ENCODE measurements around the gene RHBDF1. TPM values are rescaled to one million over a fixed set of nuclear protein-coding genes. Genes with fewer than 3 reads are reported as not detected.

Gene RHBDF1
- total and polyA plus RNA-seq, 10 of the 15 experiments (the other 5 are each of a cell fraction or from before 2014, with no cell fraction given) = 0.04 to 0.85 (median 0.36) TPM; not detected in 3

DNA sequence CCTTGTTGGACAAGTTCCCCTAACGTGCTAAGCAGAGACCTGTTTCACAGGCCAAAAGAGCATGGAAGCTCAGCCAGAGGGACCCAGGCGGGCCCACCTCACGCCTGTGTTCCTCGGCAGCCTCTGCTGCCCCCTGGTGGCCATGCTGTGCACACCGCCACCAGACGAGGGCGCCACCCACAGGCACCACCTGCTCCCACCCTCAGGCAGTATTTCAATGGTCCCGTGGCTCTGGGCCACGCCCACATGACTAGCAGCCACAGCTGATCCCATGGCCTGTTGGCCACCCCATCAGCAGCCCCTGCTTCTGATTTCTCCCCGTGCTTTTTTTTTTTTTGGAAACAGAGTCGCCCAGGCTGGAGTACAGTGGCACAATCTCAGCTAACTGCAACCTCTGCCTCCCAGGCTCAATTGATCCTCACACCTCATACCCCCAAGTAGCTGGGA is 24.5 kb upstream of the RHBDF1 start (continued):
- TF ChIP-seq CHD2 (IDR thresholded peaks at IDR 0.05; ENCODE audit: borderline replicate concordance, low read depth, low read length) (peak; percentile 57; the same call in 1 of the 2 replicates), MTA3 (IDR thresholded peaks at IDR 0.05; ENCODE audit: borderline replicate concordance, low read length) (no peak)

DNA sequence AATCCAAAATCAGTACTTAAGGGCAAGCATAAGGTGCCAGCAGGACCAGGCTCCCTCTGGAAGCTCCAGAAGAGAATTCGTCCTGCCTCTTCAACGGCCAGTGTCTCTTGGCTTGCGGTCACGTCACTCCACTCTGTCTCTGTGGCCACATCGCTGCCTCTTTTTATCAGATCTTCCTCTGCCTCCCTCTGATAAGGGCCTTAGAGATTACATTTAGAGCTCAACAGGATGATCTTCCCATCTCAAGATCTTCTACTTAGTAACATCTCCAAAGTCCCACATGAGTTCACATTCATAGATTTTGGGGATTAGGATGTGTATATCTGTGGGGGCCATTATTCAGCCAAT is 22.5 kb upstream of the RHBDF1 start:
- ATAC-seq = no peak
- H3K9me3 ChIP-seq (replicated peaks; ENCODE audit: control insufficient read depth, insufficient read depth, low read length) = no peaks in the 10 kb centered on the region
- RAD21 ChIA-PET (ENCODE audit: unreplicated experiment) = interaction anchor here (6.5 kb wide), 1 partner anchor 30 kb away, joined by 132 read pairs; no protein-coding TSS in a partner anchor
- H3K4me3 ChIP-seq = no peak overlapping the region
- SMC1A ChIA-PET (ENCODE audit: uncharacterized antibody, unreplicated experiment) = interaction anchor here (0.7 to 5.7 kb wide), 4 partner anchors 10 to 88 kb away, joined by 3 to 77 read pairs (median 5); no protein-coding TSS in a partner anchor
- 98% methylated on average over 5 of the region's 5 CpGs for WGBS (ENCODE audit: insufficient coverage, insufficient replicate concordance, low lambda C conversion rate, missing lambda C conversion rate)
- H3K27me3 ChIP-seq (replicated peaks in 1 of 2; ENCODE audit: control insufficient read depth in 2 of 2, insufficient read depth in 2 of 2, low read length in 1 of 2) = no peaks in the 10 kb centered on the region
- CTCF ChIA-PET = interaction anchor here (1.1 to 7.9 kb wide), 7 partner anchors 10 to 267 kb away, joined by 5 to 319 read pairs (median 27); partner anchors contain the start of genes MPG and RHBDF1
- no peaks in the 10 kb centered on the region for H3K4me1 ChIP-seq (ENCODE audit: control insufficient read depth, insufficient read depth, low read length)
- BruUV-seq (replicated peaks) = no TSS peak
- TF ChIP-seq RAD51 (IDR thresholded peaks at IDR 0.05) = no peak
- no peak for TF ChIP-seq IKZF1 (conservative IDR thresholded peaks at IDR 0.05)
- TF ChIP-seq NFXL1 (IDR thresholded peaks at IDR 0.05; ENCODE audit: borderline replicate concordance) = no peak
- no peak for TF ChIP-seq MYC (IDR thresholded peaks at IDR 0.05; ENCODE audit: insufficient read depth, insufficient read length, insufficient replicate concordance, low read length, severe bottlenecking)
- TF ChIP-seq KAT2A (conservative IDR thresholded peaks at IDR 0.05; ENCODE audit: control insufficient read depth, low read depth, low read length) = no peak
- TF ChIP-seq, protein P1, sequence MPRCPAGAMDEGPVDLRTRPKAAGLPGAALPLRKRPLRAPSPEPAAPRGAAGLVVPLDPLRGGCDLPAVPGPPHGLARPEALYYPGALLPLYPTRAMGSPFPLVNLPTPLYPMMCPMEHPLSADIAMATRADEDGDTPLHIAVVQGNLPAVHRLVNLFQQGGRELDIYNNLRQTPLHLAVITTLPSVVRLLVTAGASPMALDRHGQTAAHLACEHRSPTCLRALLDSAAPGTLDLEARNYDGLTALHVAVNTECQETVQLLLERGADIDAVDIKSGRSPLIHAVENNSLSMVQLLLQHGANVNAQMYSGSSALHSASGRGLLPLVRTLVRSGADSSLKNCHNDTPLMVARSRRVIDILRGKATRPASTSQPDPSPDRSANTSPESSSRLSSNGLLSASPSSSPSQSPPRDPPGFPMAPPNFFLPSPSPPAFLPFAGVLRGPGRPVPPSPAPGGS (IDR thresholded peaks at IDR 0.05; ENCODE audit: borderline replicate concordance, insufficient read depth, low read depth, low read length, poor library complexity, severe bottlenecking) = no peak
- intact Hi-C loops (cut with micrococcal nuclease; ENCODE audit: unreplicated experiment) (no loop called here), in situ Hi-C loops (cut with MboI) (no loop called here)
- H3K79me2 ChIP-seq (ENCODE audit: control insufficient read depth, insufficient read depth, low read length) = no peaks in the 10 kb centered on the region
- peaks cover 11 to 12% of the 10 kb centered on the region in 2 experiments; a peak in 3 of 4 replicates for H3K36me3 ChIP-seq (ENCODE audit: control insufficient read depth in 2 of 2, insufficient read depth in 2 of 2, low read length in 1 of 2)
- no peak overlapping the region for H3K9ac ChIP-seq (ENCODE audit: control insufficient read depth, insufficient read depth, low read length)
- POLR2A ChIA-PET = interaction anchor here (1.3 to 3.2 kb wide), 3 partner anchors 18 to 29 kb away, joined by 3 to 18 read pairs (median 7); no protein-coding TSS in a partner anchor
- H4K20me1 ChIP-seq (ENCODE audit: control insufficient read depth, insufficient read depth) = no peaks in the 10 kb centered on the region
- FAIRE-seq = no peak
- no peak overlapping the region for H3K27ac ChIP-seq (ENCODE audit: control insufficient read depth, insufficient read depth)
- no peak overlapping the region for H3K4me2 ChIP-seq (ENCODE audit: control insufficient read depth, insufficient read depth)
- no peak for DNase-seq (ENCODE audit: low read depth, low spot score)
- no peak overlapping the region for H2AFZ ChIP-seq (ENCODE audit: control insufficient read depth, low read depth, low read length)
